Urothelium cell line (cell line): Measurements from ENCODE around the gene HIRIP3.
A peak's percentile ranks its signal among the peaks of the same experiment; 100 is the strongest.
"Not testable (repeated sequence)": the region's sequence is repeated elsewhere in the genome, so short reads cannot be mapped to it uniquely, and the experiment has no call there.

Experiments used
- DNase-seq: peaks from one replicate; pipeline ENCODE4 v3.0.0; 2011; ENCODE audit warnings: low spot score, mixed read lengths
- FAIRE-seq: peaks from 2 replicates; lab custom pipeline; 2011; peaks lifted over from hg19 to GRCh38; lab: Jason Lieb, UNC

HIRIP3 gene

GRCh38 chr16:30016555-30017276, 21.3 kb upstream of the HIRIP3 start:
- DNase-seq: no peak
- FAIRE-seq: no peak

DNA sequence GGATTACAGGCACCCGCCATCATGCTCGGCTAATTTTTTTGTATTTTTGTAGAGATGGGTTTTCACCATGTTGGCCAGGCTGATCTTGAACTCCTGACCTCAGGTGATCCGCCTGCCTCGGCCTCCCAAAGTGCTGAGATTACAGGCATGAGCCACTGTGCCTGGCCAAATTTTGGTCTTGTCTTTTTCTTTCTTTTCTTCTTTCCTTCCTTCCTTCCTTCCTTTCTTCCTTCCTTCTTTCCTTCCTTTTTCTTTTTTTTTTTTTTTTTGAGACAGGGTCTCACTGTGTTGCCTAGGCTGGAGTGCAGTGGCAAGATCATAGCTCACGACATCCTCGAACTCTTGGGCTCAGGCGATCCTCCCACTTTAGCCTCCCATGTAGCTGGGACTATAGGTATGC, 20.0 kb upstream of the HIRIP3 start:
- FAIRE-seq, DNase-seq: not testable (repeated sequence)

- not testable (repeated sequence) for FAIRE-seq, DNase-seq
Measured at GRCh38 chr16:30012598-30012997, 17.2 kb upstream of the HIRIP3 start.

- FAIRE-seq (no peak), DNase-seq (no peak)
Measured at GRCh38 chr16:30011714-30012504, 16.5 kb upstream of the HIRIP3 start.

DNA sequence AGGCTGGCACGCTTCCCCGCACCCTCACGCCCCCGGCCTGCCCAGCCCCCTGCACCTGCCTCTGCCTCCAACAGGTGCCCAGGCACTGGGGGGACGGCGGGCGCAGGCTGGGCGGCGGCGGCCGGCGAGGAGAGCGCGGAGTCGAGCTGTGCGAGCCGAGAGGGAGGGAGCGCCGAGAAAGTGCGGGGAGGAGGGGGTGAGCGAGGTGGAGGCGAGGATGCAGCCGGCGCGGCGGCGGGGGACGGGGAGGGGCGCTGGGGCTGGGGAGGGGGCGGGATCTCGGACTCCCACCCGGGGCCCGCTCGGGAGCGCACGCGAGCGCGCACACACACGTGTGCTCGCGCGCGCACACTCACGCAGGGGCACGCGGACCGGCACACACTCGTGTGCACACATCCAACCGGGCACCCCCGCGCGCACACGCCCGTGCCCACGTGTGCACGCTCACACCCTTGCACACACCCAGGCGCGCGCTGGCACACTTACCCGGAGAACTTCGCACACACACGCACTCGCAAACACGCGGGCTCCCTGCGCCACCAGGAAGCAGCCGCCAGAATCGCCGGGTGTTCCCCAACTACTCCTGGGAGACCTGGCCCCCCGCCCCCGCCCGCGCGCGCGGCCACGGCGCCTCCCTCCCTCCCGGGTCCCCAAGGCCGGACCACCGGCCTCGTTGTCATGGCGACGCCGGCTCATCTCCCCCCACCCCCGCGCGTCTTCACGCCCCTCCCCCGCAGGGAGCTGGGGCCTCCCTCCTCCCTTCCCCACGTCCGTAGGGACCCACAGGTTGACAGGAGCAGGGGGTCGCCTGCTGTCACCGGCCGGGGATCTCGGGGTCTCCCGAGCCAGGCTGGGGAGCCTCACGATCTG, 15.7 kb upstream of the HIRIP3 start, which contains the start of gene DOC2A:
Gene DOC2A, minus strand, starts transcription at position 184 of the 870 bp plus-strand sequence. CDS start 805 bp downstream, outside the sequence.
- FAIRE-seq (no peak), DNase-seq (peak; percentile 48)

- FAIRE-seq: no peak
- DNase-seq: no peak
Measured at GRCh38 chr16:30009990-30010843, 14.8 kb upstream of the HIRIP3 start.

DNA sequence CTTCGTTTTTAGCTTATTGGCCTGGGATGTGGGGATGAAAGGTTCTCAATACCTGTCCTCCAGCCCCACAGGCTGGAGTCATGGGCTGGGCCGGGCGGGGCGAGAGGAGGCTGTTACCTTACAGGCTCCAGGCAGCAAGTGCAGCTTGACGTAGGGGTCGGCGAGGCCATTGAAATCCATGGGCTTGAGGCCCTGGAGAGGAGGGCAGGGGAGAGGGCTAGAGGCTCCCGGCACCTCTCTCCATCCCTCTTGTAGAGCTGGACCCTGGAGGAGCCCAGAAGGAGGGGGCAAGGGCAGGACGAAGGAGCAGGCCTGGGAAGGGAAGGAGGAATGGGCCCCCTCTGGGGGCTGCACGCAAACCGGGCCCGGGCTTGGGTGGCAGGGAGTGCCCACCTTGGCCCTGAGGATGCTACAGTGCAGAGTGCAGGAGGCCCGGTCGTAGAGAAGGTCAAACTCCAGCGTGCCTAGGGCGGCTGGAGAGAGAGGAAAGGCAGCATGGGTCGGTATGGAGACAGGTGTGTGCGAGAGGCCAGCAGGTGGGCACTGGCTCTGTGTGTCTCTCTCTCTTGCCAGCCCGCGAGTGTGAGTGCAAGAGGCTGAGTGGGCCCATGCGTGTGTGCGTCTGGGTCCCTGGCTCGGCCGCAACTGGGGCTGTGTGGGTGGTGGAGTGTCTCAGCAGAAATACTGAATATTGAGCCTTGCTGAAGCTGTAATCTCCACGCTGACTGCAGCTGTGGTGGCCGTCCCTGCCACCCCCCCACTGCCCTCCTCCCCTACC, 13.9 kb upstream of the HIRIP3 start:
- no peak for DNase-seq
- FAIRE-seq: no peak

GRCh38 chr16:30007378-30007895, 12.0 kb upstream of the HIRIP3 start:
- no peak for DNase-seq
- no peak for FAIRE-seq

DNA sequence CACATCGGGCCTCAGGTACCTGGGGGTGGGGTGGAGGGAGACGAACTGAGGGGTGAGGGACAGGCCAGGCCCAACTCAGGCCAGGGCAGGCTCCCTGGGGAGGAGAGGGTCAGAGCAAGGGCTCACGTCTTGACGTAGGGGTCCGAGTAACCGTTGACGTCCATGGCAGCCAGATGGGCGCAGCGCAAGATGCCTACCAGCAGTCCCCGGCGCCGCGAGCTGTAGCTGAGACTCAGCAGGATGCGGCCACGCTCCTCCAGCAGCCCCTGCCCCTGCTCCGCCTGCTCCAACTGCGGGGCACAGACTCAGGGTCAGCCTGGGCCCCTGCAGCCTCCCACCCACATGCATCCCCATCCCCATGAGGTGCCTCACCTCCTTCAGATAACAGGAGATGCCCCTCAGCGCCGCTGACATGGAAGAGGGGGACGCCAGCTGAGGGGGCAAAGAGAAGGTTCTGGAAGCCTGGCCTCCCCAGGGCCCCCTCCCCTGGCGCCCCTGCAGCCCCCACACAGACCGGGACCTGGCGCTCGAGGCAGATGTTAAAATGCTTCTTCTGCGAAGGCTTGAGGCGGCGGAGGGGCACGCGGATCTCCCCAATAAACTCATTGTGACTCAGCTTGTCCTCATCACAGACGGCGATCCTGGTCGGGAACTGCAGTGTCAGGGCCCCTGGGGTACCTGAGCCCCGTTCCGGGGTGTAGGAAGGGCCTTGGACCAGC, 11.4 kb upstream of the HIRIP3 start:
- no peak for DNase-seq
- no peak for FAIRE-seq

GRCh38 chr16:30006095-30006473, 10.7 kb upstream of the HIRIP3 start:
- FAIRE-seq (no peak), DNase-seq (no peak)

GRCh38 chr16:30005341-30006094, 10.1 kb upstream of the HIRIP3 start:
- DNase-seq: peak; percentile 53
- FAIRE-seq: no peak

DNA sequence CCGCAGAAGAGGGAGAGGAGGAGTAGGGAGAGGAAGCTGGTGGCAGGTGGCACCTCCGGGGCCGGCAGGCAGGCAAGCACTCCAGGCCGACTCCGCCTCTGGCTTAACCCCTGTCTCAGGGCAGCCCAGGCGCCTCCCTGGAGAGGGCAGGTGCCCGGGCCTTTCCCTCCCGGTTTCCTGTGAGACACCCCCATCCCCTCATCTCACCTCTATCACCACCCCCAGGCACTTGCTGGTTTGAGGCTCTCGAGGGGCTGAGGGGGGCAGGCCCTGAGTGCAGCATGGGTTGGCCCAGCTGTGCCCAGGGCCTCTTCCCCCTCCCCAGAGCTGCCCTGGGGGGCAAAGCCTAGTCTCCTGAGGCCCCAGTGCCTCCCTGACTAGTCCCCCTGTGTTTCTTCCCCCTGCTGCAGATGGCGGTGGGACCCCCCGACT, 9.4 kb upstream of the HIRIP3 start:
- DNase-seq: no peak

DNA sequence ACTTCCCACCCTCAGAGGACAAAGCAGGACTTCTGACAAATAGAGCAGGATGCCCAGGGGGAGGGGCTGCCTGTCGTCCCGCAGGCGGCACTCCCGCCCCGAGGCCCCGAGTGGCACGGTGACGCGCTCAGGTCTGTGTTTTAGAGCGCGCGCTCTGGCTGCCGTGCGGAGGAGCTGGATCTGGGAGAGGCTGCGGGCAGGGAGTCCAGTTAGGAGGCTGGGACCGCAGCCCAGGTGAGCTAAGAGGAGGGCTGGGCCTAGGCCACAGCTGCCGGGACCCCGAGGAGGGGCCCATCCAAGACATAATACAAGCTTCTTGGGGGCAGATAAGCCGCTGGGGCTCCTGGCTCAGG, 9.0 kb upstream of the HIRIP3 start:
- DNase-seq (no peak), FAIRE-seq (no peak)

More for the DNA sequence above, 9.4 kb upstream of the HIRIP3 start:
- FAIRE-seq: no peak

DNA sequence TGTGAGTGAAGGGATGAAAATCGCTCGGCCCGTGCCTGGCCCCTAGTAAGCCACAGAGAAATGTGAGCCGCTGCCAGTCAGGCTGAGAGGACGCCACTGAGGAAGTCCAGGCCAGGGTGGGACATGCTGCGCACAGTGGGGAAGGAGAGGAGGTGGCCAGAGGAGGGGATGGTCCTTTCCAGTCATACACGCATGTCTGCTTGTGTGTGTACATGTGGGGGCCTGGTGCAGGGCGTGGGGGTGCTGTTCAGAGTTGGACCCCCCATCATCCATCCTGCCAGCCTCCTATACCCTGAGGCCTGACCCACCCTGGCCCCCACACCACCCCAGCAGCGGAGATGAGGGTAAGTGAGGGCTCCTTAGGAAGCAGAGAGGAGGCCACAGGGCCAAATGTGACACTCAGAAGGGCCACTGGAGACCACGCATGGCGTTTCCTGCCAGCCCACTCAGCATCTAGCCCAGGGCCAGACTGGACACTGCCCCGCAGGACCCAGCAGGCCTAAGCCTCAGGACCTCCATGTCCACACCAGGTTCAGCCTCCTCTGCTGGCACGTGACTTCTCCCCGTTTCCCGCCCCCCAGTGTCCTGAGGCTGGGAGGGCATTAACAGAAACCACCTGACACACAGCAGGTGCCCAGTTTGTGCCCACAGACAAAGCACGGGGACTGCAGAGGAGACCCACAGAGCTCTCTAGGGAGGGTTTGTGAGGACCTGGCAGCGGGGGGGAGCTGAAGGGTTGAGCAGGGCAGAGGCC, 8.4 kb upstream of the HIRIP3 start:
- FAIRE-seq (no peak), DNase-seq (no peak)

GRCh38 chr16:30002614-30003346, 7.4 kb upstream of the HIRIP3 start:
- DNase-seq (no peak), FAIRE-seq (no peak)
